ENCODE results near the gene PDZRN4.

The PDZRN4 gene

DNA sequence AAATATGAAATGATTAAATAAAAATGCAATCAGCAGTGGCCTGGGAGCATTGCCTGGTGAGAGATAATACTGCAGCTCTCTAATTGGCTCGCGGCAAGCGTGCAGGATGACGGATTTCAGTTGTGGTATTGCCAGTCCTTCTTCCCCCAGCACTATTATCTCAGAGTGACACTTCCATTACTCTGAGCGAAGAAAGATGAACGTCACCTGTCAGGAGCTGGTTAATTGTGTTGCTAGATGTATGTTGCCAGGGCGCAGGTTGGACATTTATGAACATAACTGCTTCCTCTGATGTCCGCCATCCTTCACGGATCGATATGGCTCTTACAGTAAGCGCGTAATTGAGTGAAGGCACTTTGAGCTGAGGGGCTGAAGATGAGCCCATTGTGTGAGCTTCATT, 374.9 kb downstream of the PDZRN4 start:
- no peak overlapping the region for H3K4me3 ChIP-seq (ENCODE audit: low read length)
- TF ChIP-seq, protein P1, sequence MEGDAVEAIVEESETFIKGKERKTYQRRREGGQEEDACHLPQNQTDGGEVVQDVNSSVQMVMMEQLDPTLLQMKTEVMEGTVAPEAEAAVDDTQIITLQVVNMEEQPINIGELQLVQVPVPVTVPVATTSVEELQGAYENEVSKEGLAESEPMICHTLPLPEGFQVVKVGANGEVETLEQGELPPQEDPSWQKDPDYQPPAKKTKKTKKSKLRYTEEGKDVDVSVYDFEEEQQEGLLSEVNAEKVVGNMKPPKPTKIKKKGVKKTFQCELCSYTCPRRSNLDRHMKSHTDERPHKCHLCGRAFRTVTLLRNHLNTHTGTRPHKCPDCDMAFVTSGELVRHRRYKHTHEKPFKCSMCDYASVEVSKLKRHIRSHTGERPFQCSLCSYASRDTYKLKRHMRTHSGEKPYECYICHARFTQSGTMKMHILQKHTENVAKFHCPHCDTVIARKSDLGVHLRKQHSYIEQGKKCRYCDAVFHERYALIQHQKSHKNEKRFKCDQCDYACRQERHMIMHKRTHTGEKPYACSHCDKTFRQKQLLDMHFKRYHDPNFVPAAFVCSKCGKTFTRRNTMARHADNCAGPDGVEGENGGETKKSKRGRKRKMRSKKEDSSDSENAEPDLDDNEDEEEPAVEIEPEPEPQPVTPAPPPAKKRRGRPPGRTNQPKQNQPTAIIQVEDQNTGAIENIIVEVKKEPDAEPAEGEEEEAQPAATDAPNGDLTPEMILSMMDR (conservative IDR thresholded peaks at IDR 0.05; ENCODE audit: low read depth, low read length), result no peak
- DNase-seq (ENCODE audit: low read depth), result no peak

DNA sequence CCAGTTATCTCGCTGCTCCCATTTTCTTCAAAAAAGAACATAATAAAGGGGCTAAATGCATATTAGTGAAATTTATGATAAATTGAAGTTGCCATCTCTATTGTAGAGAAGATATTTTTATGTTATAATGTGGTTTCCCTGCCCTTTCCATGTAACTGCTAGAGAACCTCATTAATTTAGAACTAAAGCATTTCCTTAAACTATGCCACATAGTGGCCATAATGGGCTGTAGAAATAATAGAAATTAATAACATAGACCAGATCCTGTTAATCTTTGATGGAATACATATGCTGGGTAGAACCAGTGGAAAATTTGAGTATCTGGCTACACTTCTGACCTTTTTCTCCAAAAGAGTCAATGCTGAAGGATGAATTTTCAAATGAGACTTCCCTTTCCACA, 376.7 kb downstream of the PDZRN4 start:
- no peak for DNase-seq (ENCODE audit: low read depth)
- TF ChIP-seq, protein P1 (conservative IDR thresholded peaks at IDR 0.05; ENCODE audit: low read depth, low read length), result no peak
- no peak overlapping the region for H3K4me3 ChIP-seq (ENCODE audit: low read length)

DNA sequence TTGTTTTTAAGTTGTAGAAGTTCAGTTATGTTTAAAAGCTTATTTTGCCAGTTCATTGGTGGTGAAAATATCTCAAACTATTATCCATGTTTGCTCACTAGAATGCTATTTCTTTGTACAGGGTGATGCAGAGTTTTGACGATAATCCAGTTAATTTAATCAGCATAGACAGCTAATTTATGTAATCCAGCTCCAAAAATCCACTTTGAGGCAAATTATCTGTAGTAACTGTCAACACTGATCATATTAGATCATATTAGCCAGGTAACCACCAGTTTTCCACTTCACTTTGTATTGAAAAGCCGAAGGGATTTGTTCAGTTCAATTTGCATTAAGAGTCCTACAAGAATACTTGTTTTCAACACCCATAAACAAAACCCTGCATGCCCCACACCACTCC, 378.6 kb downstream of the PDZRN4 start:
- no peak overlapping the region for H3K4me3 ChIP-seq (ENCODE audit: low read length)
- TF ChIP-seq, protein P1 (conservative IDR thresholded peaks at IDR 0.05; ENCODE audit: low read depth, low read length), result no peak
- DNase-seq (ENCODE audit: low read depth), result no peak

DNA sequence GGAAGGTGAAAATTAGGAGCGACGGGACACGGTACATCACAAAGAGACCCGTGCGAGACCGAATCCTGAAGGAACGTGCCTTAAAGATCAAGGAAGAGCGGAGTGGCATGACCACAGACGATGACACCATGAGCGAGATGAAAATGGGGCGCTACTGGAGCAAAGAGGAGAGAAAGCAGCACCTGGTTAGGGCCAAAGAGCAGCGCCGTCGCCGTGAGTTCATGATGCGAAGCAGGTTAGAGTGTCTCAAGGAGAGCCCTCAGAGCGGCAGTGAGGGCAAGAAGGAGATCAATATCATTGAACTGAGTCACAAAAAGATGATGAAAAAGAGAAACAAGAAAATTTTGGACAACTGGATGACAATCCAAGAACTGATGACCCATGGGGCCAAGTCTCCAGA, 385.3 kb downstream of the PDZRN4 start:
- no peak overlapping the region for H3K4me3 ChIP-seq (ENCODE audit: low read length)
- DNase-seq (ENCODE audit: low read depth), result no peak
- TF ChIP-seq, protein P1 (conservative IDR thresholded peaks at IDR 0.05; ENCODE audit: low read depth, low read length), result no peak

DNA sequence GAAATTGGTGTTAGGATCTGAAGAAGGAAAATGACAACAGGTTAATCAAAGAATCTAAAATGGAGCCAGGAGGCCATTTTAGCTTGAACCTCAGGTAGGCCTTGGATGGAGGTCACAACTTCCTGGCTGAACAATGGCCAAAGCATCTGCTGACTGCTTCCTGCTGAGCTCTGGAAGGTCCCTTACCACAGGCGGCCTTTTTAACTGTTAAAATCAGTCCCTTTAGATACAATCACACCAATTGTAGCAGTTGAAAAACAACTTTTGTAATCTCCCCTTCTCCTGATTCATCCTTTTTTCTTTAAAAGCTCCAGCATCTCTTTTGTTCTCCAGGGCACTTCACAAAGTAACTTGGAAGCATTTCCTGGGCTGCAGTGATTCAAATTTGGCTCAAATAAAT, 388.8 kb downstream of the PDZRN4 start:
- TF ChIP-seq, protein P1 (conservative IDR thresholded peaks at IDR 0.05; ENCODE audit: low read depth, low read length), result no peak
- no peak for DNase-seq (ENCODE audit: low read depth)
- no peak overlapping the region for H3K4me3 ChIP-seq (ENCODE audit: low read length)

DNA sequence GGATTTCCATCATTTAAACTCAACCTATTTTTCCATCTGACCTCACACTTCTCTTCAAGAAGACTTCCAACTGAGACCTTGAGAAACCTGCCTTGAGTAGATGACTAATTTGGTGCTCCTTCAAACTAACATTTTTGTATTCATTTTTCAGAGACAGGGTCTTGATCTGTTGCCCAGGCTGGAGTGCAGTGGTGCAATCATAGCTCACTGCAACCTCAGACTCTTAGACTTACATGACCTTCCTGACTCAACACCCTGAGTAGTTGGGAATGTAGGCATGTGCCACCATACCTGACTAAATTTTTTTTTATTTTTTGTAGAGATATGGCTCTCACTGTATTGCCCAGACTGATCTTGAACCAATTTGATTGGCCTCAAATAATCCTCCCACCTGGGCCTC, 389.9 kb downstream of the PDZRN4 start:
- no peak for DNase-seq (ENCODE audit: low read depth)
- H3K4me3 ChIP-seq (ENCODE audit: low read length), result no peak overlapping the region
- TF ChIP-seq, protein P1 (conservative IDR thresholded peaks at IDR 0.05; ENCODE audit: low read depth, low read length), result no peak

DNA sequence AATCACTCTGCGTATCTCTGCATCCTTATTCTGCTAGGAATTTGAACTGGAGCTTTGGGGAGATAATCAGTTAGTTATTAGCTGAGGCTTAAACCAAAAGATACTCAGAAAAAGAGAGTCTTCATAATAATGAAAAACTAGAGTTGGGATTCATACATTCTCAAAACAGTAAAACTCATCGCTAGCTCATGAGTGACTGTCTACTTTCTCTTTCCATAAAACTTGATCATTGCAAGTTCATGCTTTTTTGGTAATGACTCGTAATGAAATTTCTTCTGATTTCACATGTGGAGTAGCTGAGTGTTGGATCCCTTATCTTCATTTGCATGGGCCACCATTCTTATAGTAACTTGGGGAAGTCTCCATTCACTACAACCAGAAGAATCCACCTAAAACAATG, 397.7 kb downstream of the PDZRN4 start:
- no peak for DNase-seq (ENCODE audit: low read depth)
- no peak overlapping the region for H3K4me3 ChIP-seq (ENCODE audit: low read length)
- TF ChIP-seq, protein P1 (conservative IDR thresholded peaks at IDR 0.05; ENCODE audit: low read depth, low read length), result no peak

All from retinal pigment epithelial cell (primary cell).